C4-2B (cell line): ENCODE results near the gene DCTN3.

Experiments
- H3K27ac ChIP-seq: fragments of 450-650 bp; 2 replicates; pipeline ENCODE4 v1.5.1; 2017
- ZFX ChIP-seq: fragments of 450-650 bp; IDR thresholded peaks from 2 replicates; pipeline ENCODE4 v1.6.1; 2017
- TF ChIP-seq, protein P1 (sequence below): fragments of 450-650 bp; conservative IDR thresholded peaks from 2 replicates; pipeline ENCODE4 v1.5.1; 2017; ENCODE audit warnings: mild to moderate bottlenecking

DCTN3 gene

DNA sequence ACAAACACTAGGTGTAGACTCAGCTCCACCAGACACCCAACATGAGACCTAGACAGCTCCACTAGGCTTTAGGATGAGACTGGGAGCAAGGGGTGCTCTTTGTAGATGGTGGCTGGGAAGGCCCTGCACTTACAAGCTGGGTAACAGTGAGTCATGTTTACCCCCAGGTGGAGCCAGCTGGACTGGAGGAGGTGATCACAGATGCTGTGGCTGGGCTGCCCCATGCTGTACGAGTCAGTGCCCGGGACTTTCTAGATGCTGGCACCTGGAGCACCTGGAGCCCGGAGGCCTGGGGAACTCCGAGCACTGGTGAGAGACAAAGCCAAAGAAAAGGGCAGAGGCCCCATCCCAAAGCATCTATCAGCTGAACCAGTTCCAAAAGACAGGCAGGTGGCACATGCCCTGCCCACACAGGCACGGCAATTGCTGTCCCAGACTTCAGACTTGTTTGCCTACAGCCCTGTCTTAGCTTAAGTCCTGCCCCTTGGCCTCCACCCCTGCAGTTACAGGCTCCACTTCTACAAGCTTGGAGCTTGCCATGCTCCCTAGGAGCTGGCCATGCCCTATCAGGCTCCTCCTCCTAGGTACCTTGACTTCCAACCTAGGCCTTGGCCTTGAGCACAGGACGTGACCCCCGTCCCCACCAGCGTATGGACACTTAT is 39.4 kb upstream of the DCTN3 start:
- no peak for TF ChIP-seq ZFX
- TF ChIP-seq, protein P1, sequence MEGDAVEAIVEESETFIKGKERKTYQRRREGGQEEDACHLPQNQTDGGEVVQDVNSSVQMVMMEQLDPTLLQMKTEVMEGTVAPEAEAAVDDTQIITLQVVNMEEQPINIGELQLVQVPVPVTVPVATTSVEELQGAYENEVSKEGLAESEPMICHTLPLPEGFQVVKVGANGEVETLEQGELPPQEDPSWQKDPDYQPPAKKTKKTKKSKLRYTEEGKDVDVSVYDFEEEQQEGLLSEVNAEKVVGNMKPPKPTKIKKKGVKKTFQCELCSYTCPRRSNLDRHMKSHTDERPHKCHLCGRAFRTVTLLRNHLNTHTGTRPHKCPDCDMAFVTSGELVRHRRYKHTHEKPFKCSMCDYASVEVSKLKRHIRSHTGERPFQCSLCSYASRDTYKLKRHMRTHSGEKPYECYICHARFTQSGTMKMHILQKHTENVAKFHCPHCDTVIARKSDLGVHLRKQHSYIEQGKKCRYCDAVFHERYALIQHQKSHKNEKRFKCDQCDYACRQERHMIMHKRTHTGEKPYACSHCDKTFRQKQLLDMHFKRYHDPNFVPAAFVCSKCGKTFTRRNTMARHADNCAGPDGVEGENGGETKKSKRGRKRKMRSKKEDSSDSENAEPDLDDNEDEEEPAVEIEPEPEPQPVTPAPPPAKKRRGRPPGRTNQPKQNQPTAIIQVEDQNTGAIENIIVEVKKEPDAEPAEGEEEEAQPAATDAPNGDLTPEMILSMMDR: no peak
- H3K27ac ChIP-seq: no peak overlapping the region

- H3K27ac ChIP-seq: no peak overlapping the region
- TF ChIP-seq ZFX: no peak
- TF ChIP-seq, protein P1: no peak
Measured at GRCh38 chr9:34658461-34658860, 38.2 kb upstream of the DCTN3 start.

DNA sequence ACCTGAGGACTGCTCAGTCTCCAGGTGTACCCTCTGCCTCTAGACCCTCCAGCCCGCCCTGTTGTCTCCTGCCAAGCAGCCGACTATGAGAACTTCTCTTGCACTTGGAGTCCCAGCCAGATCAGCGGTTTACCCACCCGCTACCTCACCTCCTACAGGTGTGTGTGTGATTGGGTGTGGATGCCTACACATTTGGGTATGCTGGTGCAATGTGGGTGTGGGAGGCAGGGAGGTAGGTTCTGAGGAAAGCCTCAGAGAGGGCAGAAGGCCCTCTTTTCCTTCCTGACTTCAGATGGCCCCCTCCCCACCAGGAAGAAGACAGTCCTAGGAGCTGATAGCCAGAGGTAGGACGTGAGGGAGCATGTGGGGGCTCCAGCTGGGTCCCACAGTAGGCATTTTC is 36.7 kb upstream of the DCTN3 start:
- no peak for TF ChIP-seq ZFX
- TF ChIP-seq, protein P1: no peak

DNA sequence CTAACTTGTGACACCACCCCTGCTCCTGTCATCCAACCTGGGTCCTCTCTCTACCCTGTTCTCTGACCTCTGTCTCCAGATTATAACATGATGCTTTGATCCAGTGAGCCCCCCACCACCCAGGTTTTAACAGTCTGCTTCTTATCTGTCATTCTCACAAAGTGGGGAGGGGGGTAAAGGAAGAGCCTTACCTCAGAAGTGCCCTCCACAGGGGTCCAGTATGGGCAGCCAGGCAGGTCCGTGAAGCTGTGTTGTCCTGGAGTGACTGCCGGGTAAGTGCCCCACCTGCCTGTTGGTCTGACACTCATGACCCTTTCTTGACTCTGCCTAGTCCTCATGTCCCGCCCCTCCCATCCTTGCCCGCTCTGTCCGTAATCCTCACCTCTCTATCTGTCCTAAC is 35.1 kb upstream of the DCTN3 start:
- TF ChIP-seq ZFX: no peak
- TF ChIP-seq, protein P1: no peak
- no peak overlapping the region for H3K27ac ChIP-seq

More for the DNA sequence above, 36.7 kb upstream of the DCTN3 start:
- no peak overlapping the region for H3K27ac ChIP-seq

DNA sequence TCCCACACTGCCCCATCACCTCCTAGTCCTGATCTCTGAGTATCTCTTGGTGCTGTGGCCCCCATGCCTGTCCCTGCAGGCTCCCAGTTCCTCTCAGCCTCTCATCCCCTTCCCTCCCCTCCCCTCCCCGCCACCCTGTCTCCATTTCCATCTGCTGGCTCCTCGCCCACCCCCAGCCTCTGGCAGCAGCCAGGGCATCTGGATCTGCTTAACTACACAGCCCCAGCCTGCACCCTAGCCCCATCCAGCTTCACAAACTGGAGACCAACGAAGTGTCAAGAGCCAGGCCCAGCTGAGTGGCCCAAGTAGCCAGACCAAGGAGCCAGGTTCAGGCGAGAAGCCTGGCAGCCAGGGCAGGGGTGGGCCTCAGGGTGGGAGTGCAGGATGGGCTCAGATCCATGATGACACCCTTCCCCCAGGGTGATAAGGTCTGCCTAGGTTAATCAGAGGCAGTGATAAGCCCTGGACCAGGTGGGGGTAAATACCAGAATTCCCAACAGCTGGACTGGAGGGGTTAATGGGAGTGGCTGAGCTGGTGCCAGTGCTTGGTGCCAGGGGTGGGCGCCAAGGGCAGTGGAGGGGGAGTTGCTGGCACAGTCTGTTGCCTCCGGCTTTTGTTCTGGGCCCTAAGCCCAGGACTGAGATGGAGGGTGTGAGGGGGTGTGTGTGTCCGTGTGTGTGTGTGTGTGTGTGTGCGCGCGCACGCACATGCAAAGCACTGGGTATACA is 34.2 kb upstream of the DCTN3 start:
- no peak overlapping the region for H3K27ac ChIP-seq
- TF ChIP-seq, protein P1: no peak
- no peak for TF ChIP-seq ZFX

DNA sequence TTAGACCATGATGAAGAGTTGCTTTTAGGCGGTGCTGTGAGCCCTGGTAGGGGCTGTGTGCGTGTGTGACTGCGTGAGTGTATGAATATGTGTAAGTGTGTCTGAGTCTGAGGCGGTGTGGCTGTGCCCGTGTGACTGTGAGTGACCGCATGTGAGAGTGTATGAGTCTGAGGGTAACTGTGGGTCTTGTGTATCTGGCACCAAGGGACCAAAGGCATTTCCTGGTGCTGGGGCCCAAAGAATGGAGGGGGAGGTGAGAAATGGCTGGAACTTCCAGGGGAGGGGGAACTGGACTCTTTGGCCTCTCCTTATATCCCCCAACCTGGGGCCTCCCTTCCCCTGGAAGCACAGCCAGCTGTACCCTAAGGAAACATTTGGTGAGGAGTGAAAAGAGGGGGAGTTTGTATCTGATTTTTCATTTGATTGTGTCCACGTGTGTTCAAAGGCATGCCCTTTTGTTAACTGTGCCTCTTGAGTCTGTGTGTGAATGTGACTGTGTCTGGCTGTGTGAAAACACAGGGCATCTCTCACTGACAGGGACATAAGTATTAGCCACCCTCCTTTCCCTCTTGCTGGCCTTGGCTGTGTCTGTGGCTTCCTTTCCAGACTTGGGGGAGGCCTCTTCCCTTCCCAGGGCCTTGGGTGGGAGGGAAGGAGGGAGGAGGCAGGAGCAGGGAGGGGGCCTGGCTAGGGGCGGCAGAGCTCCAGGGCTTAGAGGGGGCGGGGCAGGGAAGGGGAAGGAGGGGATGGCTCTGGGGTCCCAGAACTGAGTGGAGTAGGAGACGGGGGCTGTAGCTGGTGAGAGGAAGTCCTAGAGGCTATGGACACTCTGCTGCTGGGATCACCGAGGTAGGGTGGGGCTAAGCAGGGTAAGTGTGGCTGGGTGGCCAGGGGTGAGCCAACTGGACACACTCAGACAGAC is 33.1 kb upstream of the DCTN3 start:
- H3K27ac ChIP-seq: peak overlapping the region; percentile 71
- TF ChIP-seq ZFX: no peak
- TF ChIP-seq, protein P1: no peak
